ENCODE data around the gene EBI3. TPM values are rescaled to one million over a fixed set of nuclear protein-coding genes. Genes with fewer than 3 reads are reported as not detected.

Gene EBI3
- total RNA-seq: 1 to 10 TPM in 2 of 4 donors, under 1 TPM in 1, not detected in 1; 0.96 to 3.7 (median 3.7) TPM

- Histone ChIP-seq H3K27me3 (peaks cover 60% of the 10 kb centered on the region), H3K27ac (no peak within 1 kb of the TSS), H3K9me3 (no peaks in the 10 kb centered on the region), H3K36me3 (no peaks in the 10 kb centered on the region), H3K4me3 (no peak within 1 kb of the TSS), H3K4me1 (no peaks in the 10 kb centered on the region)
- 14% methylated on average over 19 of the region's 19 CpGs; no CpG with 5 or more reads in 1 of the 2 donors for WGBS, 2 donors (ENCODE audit: low coverage in 1 of 2)
- in situ Hi-C loops (cut with MboI; ENCODE audit: low pct_ligation_motif_present in 1 of 4, low pct_unique_long_range_greater_than_20kb in 1 of 4, low sequenced_read_pairs in 3 of 4) (loop anchor here in 1 of 4 donors (10.0 kb wide), 1 partner anchor 365 kb away; the partner anchor contains the start of gene ZFR2), intact Hi-C loops (cut with DNase I; ENCODE audit: low total_unique reads) (no loop called here)
- peak; percentile 34 for DNase-seq
- TF ChIP-seq CTCF (IDR thresholded peaks at IDR 0.05) (no peak), POLR2AphosphoS5 (IDR thresholded peaks at IDR 0.05) (no peak), EP300 (IDR thresholded peaks at IDR 0.05; ENCODE audit: low read depth) (no peak), POLR2A (IDR thresholded peaks at IDR 0.05) (no peak)
Observed at GRCh38 chr19:4229179-4229931, at the start of gene EBI3. Gene EBI3, plus strand, starts transcription at chr19:4229523. Its CDS starts 28 bp downstream, at chr19:4229551.

- DNase-seq: peak; percentile 56
- Histone ChIP-seq H3K4me3 (peak overlapping the region in 1 of 4 donors; percentile 76), H3K27ac (peak overlapping the region; percentile 86 to 95 (median 88))
Observed at GRCh38 chr19:4181053-4181508, 48.2 kb upstream of the EBI3 start.

GRCh38 chr19:4182084-4182810, 47.1 kb upstream of the EBI3 start, which contains the start of the genes ANKRD24 and SIRT6:
Gene ANKRD24, plus strand, starts transcription at chr19:4182689. Its CDS starts 3,737 bp downstream, at chr19:4186426.
Gene SIRT6, minus strand, starts transcription at chr19:4182563. Its CDS starts 24 bp downstream, at chr19:4182539.
- Histone ChIP-seq H3K9me3 (no peaks in the 10 kb centered on the region), H3K4me3 (peak within 1 kb of the TSS; percentile 76 to 96 (median 84)), H3K4me1 (peaks cover 12 to 26% (median 22%) of the 10 kb centered on the region in 4 donors), H3K27me3 (no peaks in the 10 kb centered on the region), H3K27ac (peak within 1 kb of the TSS; percentile 86 to 95 (median 88)), H3K36me3 (peaks cover 0 to 8% (median 2%) of the 10 kb centered on the region in 4 donors)
- 0% methylated on average over 4 to 53 of the region's 58 CpGs for WGBS, 2 donors (ENCODE audit: low coverage in 1 of 2)
- intact Hi-C loops (cut with DNase I; ENCODE audit: low total_unique reads) (loop anchor here (5.0 to 10.0 kb wide), 2 partner anchors 515 to 1897 kb away; partner anchors contain the start of gene PEAK3), in situ Hi-C loops (cut with MboI; ENCODE audit: low pct_ligation_motif_present in 1 of 4, low pct_unique_long_range_greater_than_20kb in 1 of 4, low sequenced_read_pairs in 3 of 4) (loop anchor here in 2 of 4 donors (10.0 kb wide), 1 partner anchor 197 kb away; the partner anchor contains the start of gene EEF2 (in 2 of the 2))
- peak; percentile 98 for DNase-seq
- peak; percentile 84 to 96 (median 94) for TF ChIP-seq POLR2AphosphoS5 (IDR thresholded peaks at IDR 0.05)
- no peak for TF ChIP-seq CTCF (IDR thresholded peaks at IDR 0.05)
- no peak for TF ChIP-seq EP300 (IDR thresholded peaks at IDR 0.05; ENCODE audit: low read depth)
- TF ChIP-seq POLR2A (IDR thresholded peaks at IDR 0.05): peak; percentile 88

More at GRCh38 chr19:4181053-4181508, 48.2 kb upstream of the EBI3 start:
- Histone ChIP-seq H3K9me3 (no peaks in the 10 kb centered on the region), H3K36me3 (peaks cover 0 to 10% (median 2%) of the 10 kb centered on the region in 4 donors), H3K27me3 (no peaks in the 10 kb centered on the region), H3K4me1 (peaks cover 12 to 26% (median 20%) of the 10 kb centered on the region in 4 donors)
- in situ Hi-C loops (cut with MboI; ENCODE audit: low pct_ligation_motif_present in 1 of 4, low pct_unique_long_range_greater_than_20kb in 1 of 4, low sequenced_read_pairs in 3 of 4): loop anchor here in 2 of 4 donors (10.0 kb wide), 1 partner anchor 196 kb away; the partner anchor contains the start of gene EEF2 (in 2 of the 2)
- WGBS, 2 donors (ENCODE audit: low coverage in 1 of 2): 25 to 50% methylated on average over 1 to 2 of the region's 2 CpGs
- intact Hi-C loops (cut with DNase I; ENCODE audit: low total_unique reads): loop anchor here (5.0 to 10.0 kb wide), 2 partner anchors 516 to 1896 kb away; partner anchors contain the start of gene PEAK3
- peak; percentile 49 for TF ChIP-seq POLR2A (IDR thresholded peaks at IDR 0.05)
- no peak for TF ChIP-seq CTCF (IDR thresholded peaks at IDR 0.05)
- no peak for TF ChIP-seq EP300 (IDR thresholded peaks at IDR 0.05; ENCODE audit: low read depth)
- TF ChIP-seq POLR2AphosphoS5 (IDR thresholded peaks at IDR 0.05): peak in 1 of 3 donors; percentile 12
